ENCODE data around the gene ATP13A3. TPM values are rescaled to one million over a fixed set of nuclear protein-coding genes. Genes with fewer than 3 reads are reported as not detected.

ATP13A3 gene
- total and polyA plus RNA-seq, 2 donors (not counting 1 experiment from before 2014, with no cell fraction given), result 6.1 to 61.1 TPM

DNA sequence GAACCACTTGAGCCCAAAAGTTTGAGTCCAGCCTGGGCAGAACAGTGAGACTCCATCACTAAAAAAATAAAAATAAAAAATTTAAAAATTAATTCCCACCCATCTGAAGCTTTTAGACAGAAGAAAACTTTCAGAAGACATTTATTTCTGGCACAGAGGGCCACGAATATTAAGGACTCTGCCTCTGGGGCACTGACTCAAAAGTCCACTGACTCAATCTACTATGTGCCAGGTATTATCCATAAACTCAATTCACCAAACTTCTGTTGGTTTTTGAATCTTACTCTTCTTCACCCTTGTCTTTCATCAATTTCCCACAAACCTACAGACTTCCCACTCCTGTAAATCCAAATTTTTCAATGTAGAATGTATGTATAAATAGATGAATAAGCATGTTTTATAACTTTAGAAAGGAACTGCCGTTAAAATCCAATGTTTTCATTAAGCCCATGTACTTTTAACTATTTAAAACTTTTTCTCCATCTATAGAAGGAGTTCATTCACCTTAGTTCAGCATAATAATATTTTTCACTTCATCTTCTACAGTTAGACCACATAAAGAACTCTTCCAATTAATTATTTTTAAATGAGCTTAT is 19.9 kb downstream of the ATP13A3 start:
- no peak for DNase-seq
- Histone ChIP-seq H2AFZ (ENCODE audit: insufficient read depth, low read depth, low read length, poor library complexity, severe bottlenecking) (no peak overlapping the region), H3K4me2 (replicated peaks; ENCODE audit: low read depth, low read length, poor library complexity, severe bottlenecking) (no peak overlapping the region), H3K27ac (ENCODE audit: low read length in 2 of 2) (no peak overlapping the region), H3K4me3 (ENCODE audit: control extremely low read depth in 1 of 5, extremely low read depth in 1 of 5, insufficient read depth in 1 of 5, low read depth in 2 of 5, low read length in 4 of 5) (no peak overlapping the region), H3K9me3 (ENCODE audit: control extremely low read depth in 1 of 3, control insufficient read depth in 2 of 3, insufficient read depth in 1 of 3, low read length in 2 of 3) (no peaks in the 10 kb centered on the region), H3K79me2 (ENCODE audit: control insufficient read depth, insufficient read depth, low read length) (peaks cover 89% of the 10 kb centered on the region), H3K36me3 (replicated peaks in 1 of 2; ENCODE audit: control extremely low read depth in 1 of 2, control insufficient read depth in 1 of 2, extremely low read depth in 1 of 2, insufficient read depth in 2 of 2, low read length in 1 of 2) (peaks cover 0 to 2% of the 10 kb centered on the region in 2 experiments), H3K4me1 (ENCODE audit: control insufficient read depth in 2 of 2, insufficient read depth in 2 of 2, low read length in 2 of 2) (peaks cover 0 to 4% of the 10 kb centered on the region in 2 donors), H4K20me1 (ENCODE audit: control insufficient read depth, insufficient read depth, low read length, poor library complexity, severe bottlenecking) (peaks cover 19% of the 10 kb centered on the region), H3K27me3 (replicated peaks in 1 of 4; ENCODE audit: control extremely low read depth in 1 of 4, control insufficient read depth in 3 of 4, insufficient read depth in 4 of 4, low read length in 3 of 4) (no peaks in the 10 kb centered on the region), H3K9ac (ENCODE audit: low read length) (no peak overlapping the region)
- POLR2A ChIA-PET, result interaction anchor here (0.6 kb wide), 1 partner anchor 36 kb away, joined by 3 read pairs; no protein-coding TSS in a partner anchor
- TF ChIP-seq EZH2 (IDR thresholded peaks at IDR 0.05; ENCODE audit: borderline replicate concordance, insufficient read depth, low read depth, low read length, poor library complexity, severe bottlenecking), result no peak
- TF ChIP-seq CTCF (IDR thresholded peaks at IDR 0.05), result no peak
- whole genome bisulfite sequencing (ENCODE audit: insufficient coverage), result 62% methylated on average over 1 of the region's 2 CpGs
- H3K27ac Mint-ChIP-seq, result no peak overlapping the region
- no peaks in the 10 kb centered on the region for H3K9me3 Mint-ChIP-seq (ENCODE audit: insufficient read depth)
- no peak for ATAC-seq (ENCODE audit: low read depth)
- CTCF ChIA-PET, result interaction anchor here (0.9 to 12.6 kb wide), 4 partner anchors 19 to 126 kb away, joined by 3 to 193 read pairs (median 3); no protein-coding TSS in a partner anchor
- H3K4me1 Mint-ChIP-seq, result peaks cover 13% of the 10 kb centered on the region
- intact Hi-C loops (cut with micrococcal nuclease), result no loop called here
- no peak overlapping the region for H3K4me3 Mint-ChIP-seq
- no peaks in the 10 kb centered on the region for H3K27me3 Mint-ChIP-seq

GRCh38 chr3:194465920-194466570 is 20.8 kb downstream of the ATP13A3 start:
- peaks cover 13% of the 10 kb centered on the region for H3K4me1 Mint-ChIP-seq
- no peaks in the 10 kb centered on the region for H3K9me3 ChIP-seq (ENCODE audit: control extremely low read depth in 1 of 3, control insufficient read depth in 2 of 3, insufficient read depth in 1 of 3, low read length in 2 of 3)
- no peaks in the 10 kb centered on the region for H3K27me3 Mint-ChIP-seq
- no CpG with 5 or more reads among the region's 5 CpGs for WGBS (ENCODE audit: insufficient coverage)
- peaks cover 81% of the 10 kb centered on the region for H3K79me2 ChIP-seq (ENCODE audit: control insufficient read depth, insufficient read depth, low read length)
- no peak overlapping the region for H3K27ac ChIP-seq (ENCODE audit: low read length in 2 of 2)
- no peaks in the 10 kb centered on the region for H3K9me3 Mint-ChIP-seq (ENCODE audit: insufficient read depth)
- H3K27ac Mint-ChIP-seq, result no peak overlapping the region
- H3K27me3 ChIP-seq (replicated peaks in 1 of 4; ENCODE audit: control extremely low read depth in 1 of 4, control insufficient read depth in 3 of 4, insufficient read depth in 4 of 4, low read length in 3 of 4), result no peaks in the 10 kb centered on the region
- ChIA-PET POLR2A (no interaction called here), CTCF (interaction anchor here (12.6 kb wide), 1 partner anchor 127 kb away, joined by 193 read pairs; no protein-coding TSS in a partner anchor)
- no peak overlapping the region for H2AFZ ChIP-seq (ENCODE audit: insufficient read depth, low read depth, low read length, poor library complexity, severe bottlenecking)
- H4K20me1 ChIP-seq (ENCODE audit: control insufficient read depth, insufficient read depth, low read length, poor library complexity, severe bottlenecking), result peaks cover 19% of the 10 kb centered on the region
- TF ChIP-seq EZH2 (IDR thresholded peaks at IDR 0.05; ENCODE audit: borderline replicate concordance, insufficient read depth, low read depth, low read length, poor library complexity, severe bottlenecking) (no peak), CTCF (IDR thresholded peaks at IDR 0.05) (no peak)
- H3K4me2 ChIP-seq (replicated peaks; ENCODE audit: low read depth, low read length, poor library complexity, severe bottlenecking), result peak overlapping the region; percentile 24
- intact Hi-C loops (cut with micrococcal nuclease), result no loop called here
- ATAC-seq (ENCODE audit: low read depth) (no peak), DNase-seq (no peak)
- no peak overlapping the region for H3K4me3 Mint-ChIP-seq
- peak overlapping the region; percentile 5 for H3K9ac ChIP-seq (ENCODE audit: low read length)
- H3K4me1 ChIP-seq (ENCODE audit: control insufficient read depth in 2 of 2, insufficient read depth in 2 of 2, low read length in 2 of 2), result peaks cover 0 to 4% of the 10 kb centered on the region in 2 donors
- H3K36me3 ChIP-seq (replicated peaks in 1 of 2; ENCODE audit: control extremely low read depth in 1 of 2, control insufficient read depth in 1 of 2, extremely low read depth in 1 of 2, insufficient read depth in 2 of 2, low read length in 1 of 2), result peaks cover 0 to 2% of the 10 kb centered on the region in 2 experiments
- no peak overlapping the region for H3K4me3 ChIP-seq (ENCODE audit: control extremely low read depth in 1 of 5, extremely low read depth in 1 of 5, insufficient read depth in 1 of 5, low read depth in 2 of 5, low read length in 4 of 5)

Data from B cell (primary cell).